ENCODE results near the gene HSPBAP1. TPM values are rescaled to one million over a fixed set of nuclear protein-coding genes. Genes with fewer than 3 reads are reported as not detected.

Gene HSPBAP1
- total RNA-seq, 4 donors from 2014 or later: 1.2 to 22.8 (median 10.3) TPM

- TF ChIP-seq POLR2AphosphoS5 (IDR thresholded peaks at IDR 0.05): no peak
- TF ChIP-seq CTCF (IDR thresholded peaks at IDR 0.05): no peak
- TF ChIP-seq POLR2A (IDR thresholded peaks at IDR 0.05): no peak
- no peak for TF ChIP-seq EP300 (IDR thresholded peaks at IDR 0.05; ENCODE audit: low read depth)
- WGBS, 2 donors (ENCODE audit: low coverage in 1 of 2): 69 to 78% methylated on average over 4 of the region's 4 CpGs
- peaks cover 0 to 53% (median 6%) of the 10 kb centered on the region in 4 donors for H3K36me3 ChIP-seq
- no peaks in the 10 kb centered on the region for H3K27me3 ChIP-seq
- in situ Hi-C loops (cut with MboI; ENCODE audit: low pct_ligation_motif_present in 1 of 4, low pct_unique_long_range_greater_than_20kb in 1 of 4, low sequenced_read_pairs in 3 of 4): loop anchor here in 2 of 4 donors (25.0 kb wide), 2 partner anchors 279 to 304 kb away; partner anchors contain the start of genes FAM162A (in 1 of the 2), MIX23 (in 1 of the 2) and WDR5B (in 1 of the 2)
- DNase-seq: no peak
- H3K9me3 ChIP-seq: no peaks in the 10 kb centered on the region
- H3K4me3 ChIP-seq: no peak overlapping the region
- H3K4me1 ChIP-seq: no peaks in the 10 kb centered on the region
- intact Hi-C loops (cut with DNase I; ENCODE audit: low total_unique reads): no loop called here
- H3K27ac ChIP-seq: no peak overlapping the region
These were observed 102.4 kb downstream of the HSPBAP1 start for GRCh38 chr3:122691195-122691594.

- TF ChIP-seq EP300 (IDR thresholded peaks at IDR 0.05; ENCODE audit: low read depth): no peak
- TF ChIP-seq POLR2A (IDR thresholded peaks at IDR 0.05): no peak
- no peak for TF ChIP-seq POLR2AphosphoS5 (IDR thresholded peaks at IDR 0.05)
- no peak for TF ChIP-seq CTCF (IDR thresholded peaks at IDR 0.05)
- Histone ChIP-seq H3K9me3 (no peaks in the 10 kb centered on the region), H3K27ac (no peak overlapping the region), H3K36me3 (peaks cover 0 to 49% (median 6%) of the 10 kb centered on the region in 4 donors), H3K27me3 (no peaks in the 10 kb centered on the region), H3K4me3 (no peak overlapping the region), H3K4me1 (no peaks in the 10 kb centered on the region)
- no peak for DNase-seq
- intact Hi-C loops (cut with DNase I; ENCODE audit: low total_unique reads) (no loop called here), in situ Hi-C loops (cut with MboI; ENCODE audit: low pct_ligation_motif_present in 1 of 4, low pct_unique_long_range_greater_than_20kb in 1 of 4, low sequenced_read_pairs in 3 of 4) (loop anchor here in 2 of 4 donors (25.0 kb wide), 2 partner anchors 278 to 303 kb away; partner anchors contain the start of genes FAM162A (in 1 of the 2), MIX23 (in 1 of the 2) and WDR5B (in 1 of the 2))
- WGBS, 2 donors (ENCODE audit: low coverage in 1 of 2): 88 to 97% methylated on average over 1 of the region's 1 CpG
These were observed 103.5 kb downstream of the HSPBAP1 start for GRCh38 chr3:122690096-122690495.

Other genes starting within 250 kb of the HSPBAP1 start
- gene PARP9, start 229.5 kb downstream of the HSPBAP1 start, total RNA-seq: 10 to 100 TPM; 24.2 to 35.8 (median 29.1) TPM
- gene DTX3L, start 229.5 kb downstream of the HSPBAP1 start, total RNA-seq: 10 to 100 TPM; 22.3 to 32.4 (median 26.7) TPM
- 10 to 100 TPM in 1 of 4 donors, 1 to 10 TPM in 3; 1.2 to 10.3 (median 4.2) TPM for gene PARP15, start 216.2 kb downstream of the HSPBAP1 start, total RNA-seq
- 100 to 1,000 TPM in 1 of 4 donors, 10 to 100 TPM in 3; 35.9 to 211 (median 56.7) TPM for gene PARP14, start 113.0 kb downstream of the HSPBAP1 start, total RNA-seq
- gene SLC49A4, start 1.2 kb upstream of the HSPBAP1 start, total RNA-seq: 10 to 100 TPM in 3 of 4 donors, 1 to 10 TPM in 1; 2.4 to 29.9 (median 20.1) TPM
- gene SEMA5B, start 233.9 kb upstream of the HSPBAP1 start, total RNA-seq: 1 to 10 TPM in 1 of 4 donors, under 1 TPM in 2, not detected in 1; 0.16 to 1.4 (median 0.27) TPM